Measurements from ENCODE around the gene SINHCAF.

The SINHCAF gene

GRCh38 chr12:31309279-31309678 is 16.7 kb downstream of the SINHCAF start:
- Mint-ChIP-seq H3K4me3 (no peak overlapping the region), H3K4me1 (peaks cover 15% of the 10 kb centered on the region), H3K27me3 (no peaks in the 10 kb centered on the region), H3K27ac (no peak overlapping the region), H3K9me3 (peaks cover 23% of the 10 kb centered on the region), H3K36me3 (peaks cover 70% of the 10 kb centered on the region)
- no peak for DNase-seq
- CTCF ChIA-PET, result interaction anchor here (1.4 kb wide), 1 partner anchor 38 kb away, joined by 6 read pairs; no protein-coding TSS in a partner anchor

GRCh38 chr12:31308116-31308515 is 17.8 kb downstream of the SINHCAF start:
- H3K4me1 Mint-ChIP-seq, result peaks cover 14% of the 10 kb centered on the region
- no peak overlapping the region for H3K27ac Mint-ChIP-seq
- no peak overlapping the region for H3K4me3 Mint-ChIP-seq
- peaks cover 77% of the 10 kb centered on the region for H3K36me3 Mint-ChIP-seq
- no peaks in the 10 kb centered on the region for H3K27me3 Mint-ChIP-seq
- H3K9me3 Mint-ChIP-seq, result peaks cover 23% of the 10 kb centered on the region
- DNase-seq, result no peak
- CTCF ChIA-PET, result interaction anchor here (1.3 kb wide), 1 partner anchor 37 kb away, joined by 3 read pairs; no protein-coding TSS in a partner anchor

- CTCF ChIA-PET, result interaction anchor here (0.8 kb wide), 1 partner anchor 35 kb away, joined by 5 read pairs; no protein-coding TSS in a partner anchor
- Mint-ChIP-seq H3K27ac (no peak overlapping the region), H3K4me1 (peaks cover 9% of the 10 kb centered on the region), H3K4me3 (no peak overlapping the region), H3K27me3 (no peaks in the 10 kb centered on the region), H3K9me3 (peaks cover 17% of the 10 kb centered on the region), H3K36me3 (peaks cover 74% of the 10 kb centered on the region)
- no peak for DNase-seq
Measured at GRCh38 chr12:31306866-31307265, 19.1 kb downstream of the SINHCAF start.

- Mint-ChIP-seq H3K9me3 (no peaks in the 10 kb centered on the region), H3K4me3 (no peak overlapping the region), H3K36me3 (peaks cover 63% of the 10 kb centered on the region), H3K27me3 (no peaks in the 10 kb centered on the region), H3K27ac (no peak overlapping the region), H3K4me1 (peaks cover 13% of the 10 kb centered on the region)
- no peak for DNase-seq
- CTCF ChIA-PET, result no interaction called here
Measured at GRCh38 chr12:31303466-31303865, 22.5 kb downstream of the SINHCAF start.

- no peak overlapping the region for H3K4me3 Mint-ChIP-seq
- CTCF ChIA-PET, result interaction anchor here (2.4 kb wide), 1 partner anchor 29 kb away, joined by 12 read pairs; no protein-coding TSS in a partner anchor
- DNase-seq, result no peak
- no peaks in the 10 kb centered on the region for H3K9me3 Mint-ChIP-seq
- peaks cover 16% of the 10 kb centered on the region for H3K4me1 Mint-ChIP-seq
- H3K36me3 Mint-ChIP-seq, result peaks cover 64% of the 10 kb centered on the region
- no peak overlapping the region for H3K27ac Mint-ChIP-seq
- no peaks in the 10 kb centered on the region for H3K27me3 Mint-ChIP-seq
Measured at GRCh38 chr12:31301311-31301710, 24.6 kb downstream of the SINHCAF start.

GRCh38 chr12:31300783-31301182 is 25.2 kb downstream of the SINHCAF start:
- CTCF ChIA-PET, result interaction anchor here (2.4 kb wide), 1 partner anchor 29 kb away, joined by 12 read pairs; no protein-coding TSS in a partner anchor
- no peak overlapping the region for H3K4me3 Mint-ChIP-seq
- no peaks in the 10 kb centered on the region for H3K27me3 Mint-ChIP-seq
- DNase-seq, result no peak
- H3K27ac Mint-ChIP-seq, result no peak overlapping the region
- H3K4me1 Mint-ChIP-seq, result peaks cover 16% of the 10 kb centered on the region
- no peaks in the 10 kb centered on the region for H3K9me3 Mint-ChIP-seq
- peaks cover 62% of the 10 kb centered on the region for H3K36me3 Mint-ChIP-seq

GRCh38 chr12:31300341-31300740 is 25.6 kb downstream of the SINHCAF start:
- Mint-ChIP-seq H3K27ac (no peak overlapping the region), H3K36me3 (peaks cover 61% of the 10 kb centered on the region), H3K27me3 (no peaks in the 10 kb centered on the region), H3K9me3 (no peaks in the 10 kb centered on the region), H3K4me1 (peaks cover 16% of the 10 kb centered on the region), H3K4me3 (no peak overlapping the region)
- CTCF ChIA-PET, result interaction anchor here (2.4 kb wide), 1 partner anchor 28 kb away, joined by 12 read pairs; no protein-coding TSS in a partner anchor
- DNase-seq, result no peak

GRCh38 chr12:31298922-31299321 is 27.0 kb downstream of the SINHCAF start:
- CTCF ChIA-PET, result no interaction called here
- Mint-ChIP-seq H3K36me3 (peaks cover 55% of the 10 kb centered on the region), H3K27ac (no peak overlapping the region)

GRCh38 chr12:31298515-31298910 is 27.4 kb downstream of the SINHCAF start:
- Mint-ChIP-seq H3K27me3 (no peaks in the 10 kb centered on the region), H3K27ac (no peak overlapping the region), H3K36me3 (peaks cover 53% of the 10 kb centered on the region), H3K4me3 (no peak overlapping the region), H3K9me3 (no peaks in the 10 kb centered on the region), H3K4me1 (peaks cover 16% of the 10 kb centered on the region)
- CTCF ChIA-PET, result interaction anchor here (1.4 kb wide), 1 partner anchor 26 kb away, joined by 4 read pairs; no protein-coding TSS in a partner anchor
- no peak for DNase-seq

More at GRCh38 chr12:31298922-31299321, 27.0 kb downstream of the SINHCAF start:
- peaks cover 16% of the 10 kb centered on the region for H3K4me1 Mint-ChIP-seq
- no peak for DNase-seq
- no peak overlapping the region for H3K4me3 Mint-ChIP-seq
- H3K27me3 Mint-ChIP-seq, result no peaks in the 10 kb centered on the region
- H3K9me3 Mint-ChIP-seq, result no peaks in the 10 kb centered on the region

- Mint-ChIP-seq H3K4me3 (no peak overlapping the region), H3K4me1 (peaks cover 14% of the 10 kb centered on the region), H3K36me3 (peaks cover 53% of the 10 kb centered on the region), H3K27ac (no peak overlapping the region), H3K27me3 (no peaks in the 10 kb centered on the region), H3K9me3 (no peaks in the 10 kb centered on the region)
- CTCF ChIA-PET, result interaction anchor here (1.4 kb wide), 1 partner anchor 26 kb away, joined by 4 read pairs; no protein-coding TSS in a partner anchor
- no peak for DNase-seq
Measured at GRCh38 chr12:31297572-31298514, 28.1 kb downstream of the SINHCAF start.

- no peak overlapping the region for H3K27ac Mint-ChIP-seq
- CTCF ChIA-PET, result interaction anchor here (0.7 kb wide), 1 partner anchor 17 kb away, joined by 3 read pairs; no protein-coding TSS in a partner anchor
- H3K4me1 Mint-ChIP-seq, result no peaks in the 10 kb centered on the region
- no peaks in the 10 kb centered on the region for H3K27me3 Mint-ChIP-seq
- DNase-seq, result no peak
- no peak overlapping the region for H3K4me3 Mint-ChIP-seq
- H3K36me3 Mint-ChIP-seq, result peaks cover 52% of the 10 kb centered on the region
- no peaks in the 10 kb centered on the region for H3K9me3 Mint-ChIP-seq
Measured at GRCh38 chr12:31289441-31289840, 36.5 kb downstream of the SINHCAF start.

GRCh38 chr12:31288381-31288780 is 37.6 kb downstream of the SINHCAF start:
- no peak for DNase-seq
- Mint-ChIP-seq H3K36me3 (peaks cover 53% of the 10 kb centered on the region), H3K4me3 (no peak overlapping the region), H3K9me3 (no peaks in the 10 kb centered on the region), H3K4me1 (no peaks in the 10 kb centered on the region), H3K27ac (peak overlapping the region; percentile 33), H3K27me3 (no peaks in the 10 kb centered on the region)
- CTCF ChIA-PET, result no interaction called here

GRCh38 chr12:31280183-31280582 is 45.8 kb downstream of the SINHCAF start:
- CTCF ChIA-PET, result no interaction called here
- H3K9me3 Mint-ChIP-seq, result no peaks in the 10 kb centered on the region
- peaks cover 51% of the 10 kb centered on the region for H3K36me3 Mint-ChIP-seq
- no peaks in the 10 kb centered on the region for H3K27me3 Mint-ChIP-seq
- no peak for DNase-seq
- H3K4me1 Mint-ChIP-seq, result no peaks in the 10 kb centered on the region
- no peak overlapping the region for H3K27ac Mint-ChIP-seq
- no peak overlapping the region for H3K4me3 Mint-ChIP-seq

GRCh38 chr12:31279390-31279924 is 46.5 kb downstream of the SINHCAF start:
- no peak for DNase-seq
- CTCF ChIA-PET, result no interaction called here
- H3K36me3 Mint-ChIP-seq, result peaks cover 50% of the 10 kb centered on the region

More at GRCh38 chr12:31279390-31279924, 46.5 kb downstream of the SINHCAF start:
- Mint-ChIP-seq H3K4me3 (no peak overlapping the region), H3K27ac (no peak overlapping the region), H3K9me3 (no peaks in the 10 kb centered on the region), H3K4me1 (no peaks in the 10 kb centered on the region), H3K27me3 (no peaks in the 10 kb centered on the region)

Data from activated naive CD4-positive, alpha-beta T cell treated with anti-CD3 and anti-CD28 coated beads, Interleukin-2, amount 10 ng/mL, durations not matched to agents 7 days and 5 days (primary cell).